Measurements from ENCODE around the gene XPO4. TPM values are rescaled to one million over a fixed set of nuclear protein-coding genes. Genes with fewer than 3 reads are reported as not detected.

Gene XPO4
- total and polyA plus RNA-seq, 2 of the 8 experiments (the other 6 are each of a cell fraction or from before 2014, with no cell fraction given): 11.9 to 33.3 TPM

- Histone ChIP-seq H2BK5ac (ENCODE audit: low read depth, low read length) (no peak overlapping the region), H2BK12ac (ENCODE audit: low read depth, low read length) (no peak overlapping the region), H3K4me1 (replicated peaks in 1 of 4; ENCODE audit: control insufficient read depth in 3 of 4, insufficient read depth in 4 of 4, low read length in 3 of 4) (peaks cover 0 to 2% (median under 1%) of the 10 kb centered on the region in 4 experiments; a peak in 2 of 7 replicates), H3K36me3 (ENCODE audit: control insufficient read depth in 2 of 4, insufficient read depth in 4 of 4, low read length in 3 of 4) (peaks cover 0 to 6% (median 0%) of the 10 kb centered on the region in 4 experiments; a peak in 1 of 8 replicates), H4K8ac (ENCODE audit: extremely low read depth, insufficient read depth, low read length) (no peak overlapping the region), H3K4me2 (ENCODE audit: insufficient read depth in 1 of 2, low read depth in 2 of 2, low read length in 2 of 2) (no peak overlapping the region), H3K27me3 (replicated peaks in 1 of 4; ENCODE audit: control insufficient read depth in 3 of 4, extremely low read depth in 1 of 4, insufficient read depth in 3 of 4, low read length in 3 of 4) (no peaks in the 10 kb centered on the region), H4K5ac (ENCODE audit: insufficient read length, low read depth, low read length) (no peak overlapping the region), H3K9me3 (ENCODE audit: insufficient read depth in 2 of 2, low read depth in 1 of 2, low read length in 1 of 2) (no peaks in the 10 kb centered on the region), H2BK15ac (ENCODE audit: low read length) (no peak overlapping the region), H3K4ac (replicated peaks; ENCODE audit: insufficient read length, low read depth, low read length) (no peak overlapping the region), H3K9ac (replicated peaks in 1 of 4; ENCODE audit: extremely low read depth in 1 of 4, low read depth in 3 of 4, low read length in 3 of 4) (no peak overlapping the region), H3K18ac (ENCODE audit: extremely low read depth, low read length) (no peak overlapping the region), H3K27ac (ENCODE audit: low read depth, low read length) (no peak overlapping the region), H2BK120ac (replicated peaks; ENCODE audit: low read depth, low read length) (no peak overlapping the region), H3K14ac (ENCODE audit: insufficient read length) (no peak overlapping the region), H3K56ac (replicated peaks; ENCODE audit: insufficient read length, low read depth, low read length) (no peak overlapping the region), H3K23me2 (ENCODE audit: low read depth, low read length) (no peaks in the 10 kb centered on the region), H2AFZ (ENCODE audit: low read length) (no peak overlapping the region), H3K4me3 (ENCODE audit: extremely low read depth in 1 of 4, insufficient read depth in 2 of 4, low read depth in 3 of 4, low read length in 4 of 4) (no peak overlapping the region), H2BK20ac (ENCODE audit: low read length) (no peak overlapping the region), H4K91ac (replicated peaks; ENCODE audit: insufficient read length, low read length) (no peak overlapping the region), H2AK5ac (ENCODE audit: low read depth, low read length) (no peak overlapping the region), H3K79me2 (ENCODE audit: control insufficient read depth in 1 of 2, insufficient read depth in 2 of 2, low read length in 2 of 2) (no peaks in the 10 kb centered on the region; a peak in 1 of 4 replicates), H3K23ac (ENCODE audit: insufficient read length) (no peak overlapping the region), H3K79me1 (ENCODE audit: low read depth, low read length) (no peaks in the 10 kb centered on the region), H4K20me1 (replicated peaks in 1 of 2; ENCODE audit: control insufficient read depth in 1 of 2, insufficient read depth in 2 of 2, low read length in 2 of 2) (no peaks in the 10 kb centered on the region)
- FAIRE-seq: no peak
- ChIA-PET CTCF (ENCODE audit: partially characterized antibody) (interaction anchor here (0.5 to 1.6 kb wide), 3 partner anchors 100 to 327 kb away, joined by 3 to 8 read pairs (median 4); no protein-coding TSS in a partner anchor), POLR2A (ENCODE audit: partially characterized antibody) (no interaction called here)
- WGBS, 2 experiments (ENCODE audit: extremely low coverage in 1 of 2, insufficient coverage in 1 of 2, insufficient read length in 1 of 2, insufficient replicate concordance in 2 of 2, low coverage in 1 of 2, low lambda C conversion rate in 2 of 2, missing lambda C conversion rate in 1 of 2): 87% methylated on average over 1 of the region's 1 CpG; no CpG with 5 or more reads in 1 of the 2 experiments
- no peak for DNase-seq (ENCODE audit: low read depth in 1 of 2, low spot score in 2 of 2)
- TF ChIP-seq BACH1 (IDR thresholded peaks at IDR 0.05; ENCODE audit: low read length) (no peak), MAFK (IDR thresholded peaks at IDR 0.05; ENCODE audit: low read depth, low read length) (no peak), CBX5 (IDR thresholded peaks at IDR 0.05; ENCODE audit: low read depth, low read length) (no peak), BCL11A (IDR thresholded peaks at IDR 0.05; ENCODE audit: low read depth in 2 of 2, low read length in 2 of 2) (no peak), KDM5A (IDR thresholded peaks at IDR 0.05; ENCODE audit: low read length) (no peak), CTBP2 (IDR thresholded peaks at IDR 0.05; ENCODE audit: borderline replicate concordance, insufficient read depth, insufficient read length, low read length) (no peak), POLR2AphosphoS5 (IDR thresholded peaks at IDR 0.05; ENCODE audit: low read depth, low read length) (no peak)
These were observed 80.1 kb downstream of the XPO4 start for GRCh38 chr13:20822406-20822805.
